T-helper 2 cell treated with Interferon-gamma antibody and Interleukin-4, amounts not matched to agents 5 μg/mL and 100 μg/mL, for 36 hours (primary cell): ENCODE measurements around the gene STARD10.
A peak's percentile ranks its signal among the peaks of the same experiment; 100 is the strongest.
"Not testable (repeated sequence)": the region's sequence is repeated elsewhere in the genome, so short reads cannot be mapped to it uniquely, and the experiment has no call there.

ENCODE experiments used
- DNase-seq: peaks from one replicate; pipeline ENCODE4 v3.0.0; 2021; ENCODE audit warnings: low spot score
- H3K27ac Mint-ChIP-seq: one replicate; pipeline ENCODE4 v1.8.0; 2021; ENCODE audit warnings: mild to moderate bottlenecking, mixed read lengths
- H3K27me3 Mint-ChIP-seq: one replicate; pipeline ENCODE4 v1.8.0; 2021; ENCODE audit warnings: low read depth, mixed read lengths
- H3K36me3 Mint-ChIP-seq: one replicate; pipeline ENCODE4 v1.8.0; 2021; ENCODE audit warnings: low read depth, mixed read lengths
- H3K4me1 Mint-ChIP-seq: one replicate; pipeline ENCODE4 v1.8.0; 2021; ENCODE audit warnings: low read depth, mixed read lengths
- H3K4me3 Mint-ChIP-seq: one replicate; pipeline ENCODE4 v1.8.0; 2022; ENCODE audit warnings: mild to moderate bottlenecking, moderate library complexity, mixed read lengths
- H3K9me3 Mint-ChIP-seq: one replicate; pipeline ENCODE4 v1.8.0; 2021; ENCODE audit warnings: mixed read lengths

STARD10 gene

GRCh38 chr11:72821221-72821919 lies 27.5 kb upstream of the STARD10 start:
- no peak for DNase-seq
- Mint-ChIP-seq H3K4me3 (no peak overlapping the region), H3K36me3 (peaks cover 58% of the 10 kb centered on the region), H3K27me3 (no peaks in the 10 kb centered on the region), H3K4me1 (peaks cover 12% of the 10 kb centered on the region), H3K27ac (no peak overlapping the region), H3K9me3 (no peaks in the 10 kb centered on the region)

- H3K27me3 Mint-ChIP-seq, result no peaks in the 10 kb centered on the region
- H3K27ac Mint-ChIP-seq, result peak overlapping the region; percentile 21
- H3K4me1 Mint-ChIP-seq, result peaks cover 19% of the 10 kb centered on the region
- no peak overlapping the region for H3K4me3 Mint-ChIP-seq
- no peak for DNase-seq
- peaks cover 63% of the 10 kb centered on the region for H3K36me3 Mint-ChIP-seq
- no peaks in the 10 kb centered on the region for H3K9me3 Mint-ChIP-seq
Measured at GRCh38 chr11:72820439-72821139, 26.7 kb upstream of the STARD10 start.

- no peak overlapping the region for H3K4me3 Mint-ChIP-seq
- H3K27ac Mint-ChIP-seq, result peak overlapping the region; percentile 56
- H3K36me3 Mint-ChIP-seq, result peaks cover 56% of the 10 kb centered on the region
- DNase-seq, result no peak
- peaks cover 20% of the 10 kb centered on the region for H3K4me1 Mint-ChIP-seq
- no peaks in the 10 kb centered on the region for H3K9me3 Mint-ChIP-seq
- no peaks in the 10 kb centered on the region for H3K27me3 Mint-ChIP-seq
Measured at GRCh38 chr11:72818971-72819370, 25.1 kb upstream of the STARD10 start.

GRCh38 chr11:72817966-72818365 lies 24.1 kb upstream of the STARD10 start:
- Mint-ChIP-seq H3K9me3 (no peaks in the 10 kb centered on the region), H3K27me3 (no peaks in the 10 kb centered on the region), H3K27ac (peak overlapping the region; percentile 72), H3K36me3 (peaks cover 54% of the 10 kb centered on the region), H3K4me3 (peak overlapping the region; percentile 22), H3K4me1 (peaks cover 24% of the 10 kb centered on the region)
- DNase-seq, result no peak

DNA sequence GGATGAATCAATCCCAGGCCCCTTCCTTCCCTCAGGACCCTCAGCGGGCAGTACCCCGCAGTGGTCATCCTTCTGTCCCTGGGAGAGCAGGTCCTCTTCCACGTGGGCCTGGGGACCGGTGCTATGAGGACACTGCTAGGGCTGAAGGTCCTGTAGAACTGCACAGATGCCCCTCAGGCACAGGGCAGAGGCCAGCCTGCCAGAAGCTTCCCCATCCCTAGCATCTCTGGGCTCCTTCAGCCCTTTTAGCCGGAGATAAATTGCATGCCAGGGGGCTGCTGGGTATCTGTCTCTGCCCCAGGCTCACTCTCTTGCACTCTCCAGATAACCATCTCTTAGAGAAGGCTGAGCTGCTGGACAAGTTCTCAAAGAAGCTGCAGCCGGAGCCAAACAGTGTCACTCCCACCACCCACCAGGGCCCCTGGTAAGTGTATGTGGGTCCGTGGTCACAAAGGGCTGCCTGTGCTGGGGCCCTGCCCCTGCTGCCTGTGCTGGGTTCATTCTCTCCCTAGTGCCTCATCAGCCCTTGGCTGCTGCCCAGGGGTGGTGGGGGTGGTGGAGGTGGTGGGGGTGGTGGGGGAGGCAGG lies 22.6 kb upstream of the STARD10 start:
- no peak for DNase-seq
- peak overlapping the region; percentile 99 for H3K27ac Mint-ChIP-seq
- H3K27me3 Mint-ChIP-seq, result no peaks in the 10 kb centered on the region
- H3K4me3 Mint-ChIP-seq, result peak overlapping the region; percentile 100
- no peaks in the 10 kb centered on the region for H3K9me3 Mint-ChIP-seq
- H3K4me1 Mint-ChIP-seq, result peaks cover 31% of the 10 kb centered on the region
- H3K36me3 Mint-ChIP-seq, result peaks cover 59% of the 10 kb centered on the region

GRCh38 chr11:72815110-72815618 lies 21.3 kb upstream of the STARD10 start:
- H3K36me3 Mint-ChIP-seq, result peaks cover 59% of the 10 kb centered on the region
- H3K4me3 Mint-ChIP-seq, result peak overlapping the region; percentile 100
- H3K27me3 Mint-ChIP-seq, result no peaks in the 10 kb centered on the region
- peaks cover 39% of the 10 kb centered on the region for H3K4me1 Mint-ChIP-seq
- DNase-seq, result no peak
- no peaks in the 10 kb centered on the region for H3K9me3 Mint-ChIP-seq
- peak overlapping the region; percentile 99 for H3K27ac Mint-ChIP-seq

DNA sequence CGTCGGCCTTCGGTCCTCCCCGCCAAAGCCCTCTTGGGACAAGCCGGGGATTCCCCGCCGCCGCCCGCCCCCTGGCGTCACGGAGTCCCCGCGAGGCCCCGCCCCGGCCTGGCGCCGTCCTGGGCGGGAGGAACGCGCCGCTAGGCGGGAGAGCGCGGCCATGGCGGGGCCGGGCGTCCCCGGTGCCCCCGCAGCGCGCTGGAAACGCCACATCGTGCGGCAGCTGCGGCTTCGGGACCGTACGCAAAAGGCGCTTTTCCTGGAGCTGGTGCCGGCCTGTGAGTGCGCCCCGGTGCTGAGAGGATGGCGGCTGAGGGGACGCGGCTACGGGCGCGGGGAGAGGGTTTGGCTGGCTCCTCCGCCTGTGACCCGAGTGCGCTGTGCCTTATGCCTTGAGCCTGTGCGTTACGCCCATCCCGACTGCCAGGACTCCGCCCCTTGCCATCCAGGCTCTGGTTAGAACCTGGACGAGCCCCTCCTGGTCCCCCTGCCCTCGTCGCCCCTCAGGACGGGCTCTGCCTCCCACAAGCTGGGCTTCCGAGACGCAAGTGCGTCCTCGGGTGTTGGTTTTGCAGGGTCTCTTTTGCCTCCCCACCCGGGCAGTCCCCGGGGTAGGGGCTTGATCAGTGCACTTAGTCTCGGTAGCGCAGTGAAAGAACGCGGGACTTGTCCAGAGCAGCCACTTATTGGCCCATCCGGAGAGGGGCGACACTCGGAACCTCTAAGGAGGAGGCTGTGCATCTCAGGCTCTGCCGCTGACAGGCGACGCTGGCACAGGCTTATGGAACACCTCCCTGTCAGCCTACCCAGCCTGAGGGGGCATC lies 20.7 kb upstream of the STARD10 start, which contains the start of gene ATG16L2:
Gene ATG16L2, plus strand, starts transcription at position 126 of the 824 bp plus-strand sequence. Its CDS starts 35 bp downstream, at position 161.
- H3K27me3 Mint-ChIP-seq, result no peaks in the 10 kb centered on the region
- H3K4me3 Mint-ChIP-seq, result peak within 1 kb of the TSS; percentile 100
- peaks cover 59% of the 10 kb centered on the region for H3K36me3 Mint-ChIP-seq
- peak within 1 kb of the TSS; percentile 99 for H3K27ac Mint-ChIP-seq
- no peaks in the 10 kb centered on the region for H3K9me3 Mint-ChIP-seq
- peak; percentile 91 for DNase-seq
- peaks cover 41% of the 10 kb centered on the region for H3K4me1 Mint-ChIP-seq

DNA sequence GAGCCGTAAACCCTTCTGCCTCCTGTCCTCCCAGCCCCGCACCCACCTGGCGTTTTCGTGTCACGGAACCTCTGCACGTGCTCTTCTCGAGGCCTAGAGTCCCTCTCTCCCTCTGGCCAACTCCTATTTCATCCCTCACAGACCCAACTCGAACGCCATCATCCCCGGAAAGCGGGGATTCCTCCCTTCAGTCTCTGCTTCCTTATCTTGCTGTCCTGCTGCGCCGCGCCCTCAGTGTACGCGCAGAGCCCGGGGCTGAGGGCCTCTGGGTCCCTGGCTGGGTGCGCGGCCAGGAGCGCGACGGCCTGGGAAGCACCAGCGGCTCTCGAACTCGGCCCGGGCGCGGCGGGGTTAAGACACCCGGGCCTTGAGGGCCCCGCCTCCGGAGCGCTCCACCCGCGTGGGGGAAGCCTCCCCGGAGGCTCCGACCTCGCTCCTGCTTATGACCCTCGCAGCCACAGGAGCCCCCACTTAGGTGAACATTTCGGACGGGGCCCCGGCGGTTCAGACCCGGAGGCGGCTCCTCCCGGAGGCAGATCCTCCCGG lies 20.0 kb upstream of the STARD10 start:
- peaks cover 57% of the 10 kb centered on the region for H3K36me3 Mint-ChIP-seq
- peak overlapping the region; percentile 95 for H3K27ac Mint-ChIP-seq
- H3K9me3 Mint-ChIP-seq, result no peaks in the 10 kb centered on the region
- H3K4me3 Mint-ChIP-seq, result peak overlapping the region; percentile 97
- peak; percentile 82 for DNase-seq
- H3K4me1 Mint-ChIP-seq, result peaks cover 38% of the 10 kb centered on the region
- H3K27me3 Mint-ChIP-seq, result no peaks in the 10 kb centered on the region

GRCh38 chr11:72812967-72813739 lies 19.3 kb upstream of the STARD10 start:
- peaks cover 34% of the 10 kb centered on the region for H3K4me1 Mint-ChIP-seq
- peaks cover 56% of the 10 kb centered on the region for H3K36me3 Mint-ChIP-seq
- H3K9me3 Mint-ChIP-seq, result no peaks in the 10 kb centered on the region
- peak; percentile 88 for DNase-seq
- H3K27me3 Mint-ChIP-seq, result no peaks in the 10 kb centered on the region
- peak overlapping the region; percentile 95 for H3K27ac Mint-ChIP-seq
- H3K4me3 Mint-ChIP-seq, result peak overlapping the region; percentile 97

- peaks cover 33% of the 10 kb centered on the region for H3K4me1 Mint-ChIP-seq
- H3K4me3 Mint-ChIP-seq, result peak overlapping the region; percentile 97
- peaks cover 51% of the 10 kb centered on the region for H3K36me3 Mint-ChIP-seq
- peak; percentile 16 for DNase-seq
- H3K27ac Mint-ChIP-seq, result peak overlapping the region; percentile 95
- no peaks in the 10 kb centered on the region for H3K9me3 Mint-ChIP-seq
- H3K27me3 Mint-ChIP-seq, result no peaks in the 10 kb centered on the region
Measured at GRCh38 chr11:72812604-72812966, 18.7 kb upstream of the STARD10 start.

GRCh38 chr11:72811686-72812085 lies 17.8 kb upstream of the STARD10 start:
- not testable (repeated sequence) for H3K27me3 Mint-ChIP-seq, H3K9me3 Mint-ChIP-seq, DNase-seq
- Mint-ChIP-seq H3K36me3 (peaks cover 53% of the 10 kb centered on the region), H3K27ac (peak overlapping the region; percentile 77), H3K4me3 (peak overlapping the region; percentile 82), H3K4me1 (peaks cover 35% of the 10 kb centered on the region)

GRCh38 chr11:72808331-72808798 lies 14.5 kb upstream of the STARD10 start:
- H3K4me1 Mint-ChIP-seq, result peaks cover 24% of the 10 kb centered on the region
- H3K36me3 Mint-ChIP-seq, result peaks cover 44% of the 10 kb centered on the region
- no peaks in the 10 kb centered on the region for H3K27me3 Mint-ChIP-seq
- H3K9me3 Mint-ChIP-seq, result no peaks in the 10 kb centered on the region
- H3K4me3 Mint-ChIP-seq, result no peak overlapping the region
- H3K27ac Mint-ChIP-seq, result no peak overlapping the region
- DNase-seq, result no peak
